Posterior vena cava (tissue), 2 donors: ENCODE results near the gene CYB5RL. TPM values are rescaled to one million over a fixed set of nuclear protein-coding genes. Genes with fewer than 3 reads are reported as not detected.
A peak's percentile ranks its signal among the peaks of the same experiment; 100 is the strongest.

Source experiments
- DNase-seq: peaks from one replicate; pipeline ENCODE4 v3.0.0-alpha.2; 2020; ENCODE audit warnings: low spot score
- intact Hi-C, 2 donors: fragments of 100-400 bp; cut with DNase I; formaldehyde crosslinking; loops; one replicate each; pipeline versions ENCODE4 v1.14.1 to v1.14.2; 2022 to 2023
- total RNA-seq, 2 donors: library from RNA; stranded (reverse); fragmentation: NEBNext Ultra II Directional; extraction: Animal tissue kit (Norgen Biotek cat#: 25700); gene quantifications; one replicate each; pipeline ENCODE4 v1.2.1, GENCODE V29; 2021
- donor health status: DM: yes; HTN: yes; CAD: no.
- donor health status: DM: yes; HTN: yes; CAD: no.

Gene CYB5RL
- total RNA-seq, 2 donors from 2014 or later: 5.0 to 6.7 TPM

- intact Hi-C loops: loop anchor here in 1 of 2 donors (10.0 kb wide), 2 partner anchors 74 to 206 kb away; partner anchors contain the start of gene SSBP3
- DNase-seq: no peak
Observed at GRCh38 chr1:54199151-54199764, 572 bp downstream of the CYB5RL start.

GRCh38 chr1:54193453-54193852 lies 6.4 kb downstream of the CYB5RL start:
- DNase-seq: no peak
- intact Hi-C loops: loop anchor here in 1 of 2 donors (10.0 kb wide), 2 partner anchors 69 to 211 kb away; partner anchors contain the start of gene SSBP3

GRCh38 chr1:54191525-54191924 lies 8.3 kb downstream of the CYB5RL start:
- no peak for DNase-seq
- intact Hi-C loops: loop anchor here in 1 of 2 donors (10.0 kb wide), 2 partner anchors 67 to 213 kb away; partner anchors contain the start of gene SSBP3

- intact Hi-C loops: loop anchor here in 1 of 2 donors (10.0 kb wide), 2 partner anchors 66 to 214 kb away; partner anchors contain the start of gene SSBP3
- DNase-seq: no peak
Observed at GRCh38 chr1:54190526-54190925, 9.3 kb downstream of the CYB5RL start.

- intact Hi-C loops: no loop called here
- no peak for DNase-seq
Observed at GRCh38 chr1:54188291-54188690, 11.5 kb downstream of the CYB5RL start.

- intact Hi-C loops: no loop called here
- no peak for DNase-seq
Observed at GRCh38 chr1:54186056-54186455, 13.8 kb downstream of the CYB5RL start.

GRCh38 chr1:54180701-54181360 lies 19.0 kb downstream of the CYB5RL start:
- intact Hi-C loops: no loop called here
- DNase-seq: no peak

- no peak for DNase-seq
- intact Hi-C loops: no loop called here
Observed at GRCh38 chr1:54178296-54179070, 21.3 kb downstream of the CYB5RL start.

- no peak for DNase-seq
- intact Hi-C loops: no loop called here
Observed at GRCh38 chr1:54177726-54178125, 22.1 kb downstream of the CYB5RL start.

GRCh38 chr1:54176621-54177327 lies 23.1 kb downstream of the CYB5RL start:
- intact Hi-C loops: no loop called here

GRCh38 chr1:54174106-54174505 lies 25.7 kb downstream of the CYB5RL start:
- intact Hi-C loops: no loop called here
- DNase-seq: no peak

More at GRCh38 chr1:54176621-54177327, 23.1 kb downstream of the CYB5RL start:
- DNase-seq: no peak

- intact Hi-C loops: no loop called here
- DNase-seq: no peak
Observed at GRCh38 chr1:54173681-54174080, 26.1 kb downstream of the CYB5RL start.

- DNase-seq: no peak
- intact Hi-C loops: no loop called here
Observed at GRCh38 chr1:54172614-54173599, 26.9 kb downstream of the CYB5RL start.

GRCh38 chr1:54171606-54172005 lies 28.2 kb downstream of the CYB5RL start:
- intact Hi-C loops: no loop called here
- no peak for DNase-seq

GRCh38 chr1:54171016-54171415 lies 28.8 kb downstream of the CYB5RL start:
- DNase-seq: no peak
- intact Hi-C loops: no loop called here

GRCh38 chr1:54169068-54169467 lies 30.8 kb downstream of the CYB5RL start:
- no peak for DNase-seq
- intact Hi-C loops: no loop called here

GRCh38 chr1:54168206-54168965 lies 31.4 kb downstream of the CYB5RL start:
- peak; percentile 58 for DNase-seq
- intact Hi-C loops: no loop called here
